CD14-positive monocyte (primary cell): ENCODE results near the gene DOCK10. TPM values are rescaled to one million over a fixed set of nuclear protein-coding genes. Genes with fewer than 3 reads are reported as not detected.

Experiments used
- DNase-seq, 3 donors: peaks; one replicate each; pipeline ENCODE4 v3.0.0-alpha.2; 2011 to 2022
- H2AFZ ChIP-seq: 2 replicates; pipeline ENCODE4 v1.6.0; 2012; ENCODE audit warnings: mild to moderate bottlenecking, low read depth, low read length, inconsistent platforms; ENCODE audit not compliant: insufficient read depth, poor library complexity, severe bottlenecking
- H3K27ac ChIP-seq, 2 donors: 1 replicate in 1 of 2; 2 replicates in 1 of 2; pipeline ENCODE4 v1.5.1; 2012 to 2013; ENCODE audit warnings: low read length in 2 of 2, control low read depth in 1 of 2, inconsistent platforms in 1 of 2, low read depth in 1 of 2, mild to moderate bottlenecking in 1 of 2
- H3K27me3 ChIP-seq, 2 donors: one replicate each; pipeline versions ENCODE4 v1.6.0 to v1.6.1; 2011 to 2013; ENCODE audit warnings: low read length in 2 of 2; ENCODE audit not compliant: control insufficient read depth in 2 of 2, insufficient read depth in 2 of 2
- H3K36me3 ChIP-seq, 2 donors: replicated peaks in 1 of 2; 1 replicate in 1 of 2; 2 replicates in 1 of 2; pipeline versions ENCODE4 v1.5.1 to v1.6.1; 2012 to 2013; ENCODE audit warnings: low read length in 2 of 2, control low read depth in 1 of 2, inconsistent platforms in 1 of 2, mild to moderate bottlenecking in 1 of 2; ENCODE audit not compliant: insufficient read depth in 2 of 2, control insufficient read depth in 1 of 2
- H3K4me1 ChIP-seq, 2 donors: 1 replicate in 1 of 2; 2 replicates in 1 of 2; pipeline versions ENCODE4 v1.5.1 to v1.6.1; 2012 to 2013; ENCODE audit warnings: low read length in 2 of 2, control low read depth in 1 of 2, inconsistent platforms in 1 of 2, mild to moderate bottlenecking in 1 of 2, moderate library complexity in 1 of 2; ENCODE audit not compliant: insufficient read depth in 2 of 2, control insufficient read depth in 1 of 2
- H3K4me2 ChIP-seq: replicated peaks from 2 replicates; pipeline ENCODE3; 2012; ENCODE audit warnings: low read length, moderate library complexity, mild to moderate bottlenecking; ENCODE audit not compliant: poor library complexity, severe bottlenecking; ENCODE audit errors: extremely low read depth
- H3K4me3 ChIP-seq, 3 experiments: fragments of 200-600 bp in 1 of 3; sonication (generic) in 1 of 3; replicated peaks in 1 of 3; 1 replicate in 2 of 3; 2 replicates in 1 of 3; pipeline ENCODE4 v1.5.1; 2011 to 2013; ENCODE audit warnings: low read length in 3 of 3, mild to moderate bottlenecking in 3 of 3, control low read depth in 2 of 3, low read depth in 2 of 3, inconsistent platforms in 1 of 3, moderate library complexity in 1 of 3
- H3K79me2 ChIP-seq: 2 replicates; pipeline ENCODE4 v1.6.0; 2012; ENCODE audit warnings: mild to moderate bottlenecking, control low read depth, inconsistent platforms, low read length, moderate library complexity; ENCODE audit not compliant: insufficient read depth
- H3K9ac ChIP-seq: 2 replicates; pipeline ENCODE4 v1.6.0; 2017; ENCODE audit warnings: low read length, mild to moderate bottlenecking; ENCODE audit not compliant: insufficient read depth, poor library complexity, severe bottlenecking
- H3K9me3 ChIP-seq, 2 donors: replicated peaks in 1 of 2; 1 replicate in 1 of 2; 2 replicates in 1 of 2; pipeline versions ENCODE4 v1.5.1 to v1.6.1; 2012 to 2013; ENCODE audit warnings: low read length in 2 of 2, control low read depth in 1 of 2; ENCODE audit not compliant: control insufficient read depth in 1 of 2, insufficient read depth in 1 of 2
- H4K20me1 ChIP-seq: 2 replicates; pipeline ENCODE4 v1.6.0; 2012; ENCODE audit warnings: mild to moderate bottlenecking, low read length, control low read depth, moderate library complexity; ENCODE audit not compliant: insufficient read depth
- H3K27ac Mint-ChIP-seq, 7 donors: one replicate each; pipeline ENCODE4 v1.8.0; 2020; ENCODE audit warnings: mild to moderate bottlenecking in 7 of 7, mixed read lengths in 7 of 7, moderate library complexity in 6 of 7, inconsistent platforms in 2 of 7
- H3K27me3 Mint-ChIP-seq, 3 donors: one replicate each; pipeline ENCODE4 v1.8.0; 2021 to 2022; ENCODE audit warnings: low read depth in 3 of 3, mild to moderate bottlenecking in 3 of 3, mixed read lengths in 3 of 3, moderate library complexity in 3 of 3, inconsistent platforms in 1 of 3
- H3K36me3 Mint-ChIP-seq, 2 donors: one replicate each; pipeline ENCODE4 v1.8.0; 2020; ENCODE audit warnings: mixed read lengths in 2 of 2, inconsistent platforms in 1 of 2, mild to moderate bottlenecking in 1 of 2
- H3K4me1 Mint-ChIP-seq: one replicate; pipeline ENCODE4 v1.8.0; 2020; ENCODE audit warnings: mild to moderate bottlenecking, mixed read lengths
- H3K4me3 Mint-ChIP-seq, 2 donors: one replicate each; pipeline ENCODE4 v1.8.0; 2020; ENCODE audit warnings: mild to moderate bottlenecking in 2 of 2, mixed read lengths in 2 of 2, moderate library complexity in 1 of 2
- H3K9me3 Mint-ChIP-seq, 7 donors: one replicate each; pipeline ENCODE4 v1.8.0; 2020 to 2022; ENCODE audit warnings: mixed read lengths in 7 of 7, mild to moderate bottlenecking in 6 of 7, moderate library complexity in 6 of 7, inconsistent platforms in 2 of 7
- WGBS: methylation state at CpG from one replicate; pipeline ENCODE4 v1.1.5; 2013; ENCODE audit warnings: missing lambda C conversion rate; ENCODE audit not compliant: insufficient coverage; 5-methylcytosine and 5-hydroxymethylcytosine counted together
- intact Hi-C, 2 donors: fragments of 100-400 bp; cut with micrococcal nuclease; formaldehyde crosslinking; loops; one replicate each; pipeline versions ENCODE4 v1.15.0 to v1.15.1; 2023
- polyA plus RNA-seq, 3 donors: library from polyadenylated mRNA; depleted of rRNA in 1 of 3; unstranded in 2 of 3; stranded (reverse) in 1 of 3; fragments of 300-500 nt in 2 of 3; fragments of >200 nt in 1 of 3; fragmentation: Illumina TruSeq in 2 of 3; gene quantifications; 1 replicate in 2 of 3; 2 replicates in 1 of 3; pipeline ENCODE4 v1.2.3, GENCODE V29; 2012 to 2021
- TF ChIP-seq, protein P1 (sequence below): fragments of 200-600 bp; IDR thresholded peaks from one replicate; pipeline ENCODE4 v1.8.0; 2022; ENCODE audit warnings: antibody characterized with exemption, mild to moderate bottlenecking

Gene DOCK10
- polyA plus RNA-seq, 3 donors, result 9.5 to 30.9 (median 16.5) TPM

DNA sequence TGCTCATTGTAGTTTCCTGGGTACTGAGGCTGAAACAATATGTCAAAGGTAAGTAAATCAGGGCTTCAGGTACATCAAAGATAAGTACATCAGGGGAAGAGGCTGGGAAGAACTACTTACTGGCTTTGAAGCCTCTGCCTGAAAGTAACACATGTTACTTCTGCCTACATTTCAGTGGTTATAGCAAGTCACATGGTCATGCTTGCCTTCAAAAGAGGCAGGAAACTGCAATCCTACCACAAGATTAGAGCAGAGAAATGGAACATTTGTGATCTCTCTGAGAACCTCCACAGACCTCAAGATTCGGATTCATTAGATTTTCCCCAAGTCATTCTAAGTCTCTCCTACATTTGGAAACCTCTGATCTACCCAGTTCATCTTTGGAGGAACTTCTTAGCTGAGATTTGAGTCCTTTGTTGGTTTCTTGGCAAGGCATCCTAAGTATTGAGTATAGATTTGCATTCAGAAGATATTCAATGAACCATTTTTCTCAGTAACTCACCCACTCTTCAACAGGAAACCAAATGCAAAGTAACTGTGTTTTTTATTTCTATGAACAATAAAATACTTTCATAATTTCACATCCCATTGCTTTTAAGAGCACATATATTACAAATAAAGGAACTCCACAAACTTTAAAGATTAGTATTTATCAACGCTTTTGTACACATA is 277.6 kb downstream of the DOCK10 start:
- intact Hi-C loops, result no loop called here
- H3K4me1 ChIP-seq, result no peaks in the 10 kb centered on the region

DNA sequence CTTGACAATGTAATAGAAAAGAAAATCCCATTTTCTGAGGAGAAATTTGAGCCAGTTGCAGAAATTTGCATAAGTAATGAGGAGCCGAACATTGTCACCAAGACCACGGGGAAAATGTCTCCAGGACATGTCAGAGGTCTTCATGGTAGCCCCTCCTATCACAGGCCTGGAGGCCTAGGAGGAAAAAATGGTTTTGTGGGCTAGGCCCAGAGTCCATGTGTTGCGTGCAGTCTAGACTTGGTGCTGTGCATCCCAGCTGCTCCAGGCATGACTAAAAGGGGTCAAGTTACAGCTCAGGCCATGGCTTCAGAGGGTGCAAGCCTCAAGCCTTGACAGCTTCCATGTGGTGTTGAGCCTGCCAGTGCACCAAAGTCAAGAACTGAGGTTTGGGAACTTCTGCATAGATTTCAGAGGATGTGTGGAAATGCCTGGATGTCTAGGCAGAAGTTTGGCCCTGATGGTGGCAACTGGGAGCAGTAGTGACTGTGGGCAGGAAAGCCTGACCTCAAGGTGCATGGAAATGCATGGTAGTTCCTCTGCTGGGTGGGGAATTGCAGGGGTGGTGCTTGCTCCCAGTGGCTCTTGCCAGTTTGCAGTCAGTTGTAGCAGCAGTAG is 284.2 kb downstream of the DOCK10 start:
- no peak for DNase-seq
- H4K20me1 ChIP-seq, result no peaks in the 10 kb centered on the region
- Mint-ChIP-seq H3K36me3 (peaks cover 45 to 58% of the 10 kb centered on the region in 2 donors), H3K27me3 (no peaks in the 10 kb centered on the region), H3K4me3 (no peak overlapping the region), H3K27ac (no peak overlapping the region), H3K9me3 (peaks cover 20 to 42% (median 31%) of the 10 kb centered on the region in 7 donors), H3K4me1 (no peaks in the 10 kb centered on the region)
- H3K36me3 ChIP-seq, result peaks cover 18 to 44% of the 10 kb centered on the region in 2 donors
- H3K27me3 ChIP-seq, result no peaks in the 10 kb centered on the region
- H3K9me3 ChIP-seq, result peaks cover 14 to 17% of the 10 kb centered on the region in 2 donors
- H2AFZ ChIP-seq, result no peak overlapping the region
- H3K4me2 ChIP-seq, result no peak overlapping the region
- H3K9ac ChIP-seq, result no peak overlapping the region
- no peak overlapping the region for H3K4me3 ChIP-seq
- TF ChIP-seq, protein P1, sequence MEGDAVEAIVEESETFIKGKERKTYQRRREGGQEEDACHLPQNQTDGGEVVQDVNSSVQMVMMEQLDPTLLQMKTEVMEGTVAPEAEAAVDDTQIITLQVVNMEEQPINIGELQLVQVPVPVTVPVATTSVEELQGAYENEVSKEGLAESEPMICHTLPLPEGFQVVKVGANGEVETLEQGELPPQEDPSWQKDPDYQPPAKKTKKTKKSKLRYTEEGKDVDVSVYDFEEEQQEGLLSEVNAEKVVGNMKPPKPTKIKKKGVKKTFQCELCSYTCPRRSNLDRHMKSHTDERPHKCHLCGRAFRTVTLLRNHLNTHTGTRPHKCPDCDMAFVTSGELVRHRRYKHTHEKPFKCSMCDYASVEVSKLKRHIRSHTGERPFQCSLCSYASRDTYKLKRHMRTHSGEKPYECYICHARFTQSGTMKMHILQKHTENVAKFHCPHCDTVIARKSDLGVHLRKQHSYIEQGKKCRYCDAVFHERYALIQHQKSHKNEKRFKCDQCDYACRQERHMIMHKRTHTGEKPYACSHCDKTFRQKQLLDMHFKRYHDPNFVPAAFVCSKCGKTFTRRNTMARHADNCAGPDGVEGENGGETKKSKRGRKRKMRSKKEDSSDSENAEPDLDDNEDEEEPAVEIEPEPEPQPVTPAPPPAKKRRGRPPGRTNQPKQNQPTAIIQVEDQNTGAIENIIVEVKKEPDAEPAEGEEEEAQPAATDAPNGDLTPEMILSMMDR, result no peak
- intact Hi-C loops, result no loop called here
- H3K79me2 ChIP-seq, result no peaks in the 10 kb centered on the region
- H3K27ac ChIP-seq, result no peak overlapping the region
- H3K4me1 ChIP-seq, result no peaks in the 10 kb centered on the region
- 94% methylated on average over 3 of the region's 3 CpGs for WGBS

More for the DNA sequence above, 277.6 kb downstream of the DOCK10 start:
- no peak overlapping the region for H3K27ac Mint-ChIP-seq
- Histone ChIP-seq H3K36me3 (peaks cover 50 to 91% of the 10 kb centered on the region in 2 donors), H3K79me2 (no peaks in the 10 kb centered on the region), H2AFZ (no peak overlapping the region), H3K9me3 (no peaks in the 10 kb centered on the region), H3K27ac (no peak overlapping the region), H3K4me2 (no peak overlapping the region), H4K20me1 (no peaks in the 10 kb centered on the region), H3K9ac (no peak overlapping the region), H3K27me3 (no peaks in the 10 kb centered on the region), H3K4me3 (no peak overlapping the region)
- no peak overlapping the region for H3K4me3 Mint-ChIP-seq
- WGBS, result no CpG with 5 or more reads among the region's 2 CpGs
- H3K4me1 Mint-ChIP-seq, result no peaks in the 10 kb centered on the region
- H3K27me3 Mint-ChIP-seq, result no peaks in the 10 kb centered on the region
- H3K9me3 Mint-ChIP-seq, result peaks cover 0 to 15% (median 7%) of the 10 kb centered on the region in 7 donors
- no peak for DNase-seq
- H3K36me3 Mint-ChIP-seq, result peaks cover 82 to 95% of the 10 kb centered on the region in 2 donors
- TF ChIP-seq, protein P1, result no peak
